Muscle of back (tissue), 11 donors: ENCODE data around the gene ARVCF. TPM values are rescaled to one million over a fixed set of nuclear protein-coding genes. Genes with fewer than 3 reads are reported as not detected.
A peak's percentile ranks its signal among the peaks of the same experiment; 100 is the strongest.

Source experiments
- DNase-seq, 3 donors: peaks; one replicate each; pipeline versions ENCODE4 v3.0.0 to v3.0.0-alpha.2; 2013
- polyA plus RNA-seq, 10 donors: library from polyadenylated mRNA; unstranded; fragments of 120-200 nt; gene quantifications; one replicate each; pipeline ENCODE4 v1.2.1, GENCODE V29; 2013; ENCODE audit not compliant: insufficient read length in 10 of 10

Gene ARVCF
- polyA plus RNA-seq, 10 donors, result 40.6 to 96.0 (median 79.9) TPM

- no peak for DNase-seq
These were observed 52.6 kb downstream of the ARVCF start for GRCh38 chr22:19963863-19964642.

- no peak for DNase-seq
These were observed 53.5 kb downstream of the ARVCF start for GRCh38 chr22:19962909-19963806.

- peak in 1 of 3 donors; percentile 75 for DNase-seq
These were observed 54.2 kb downstream of the ARVCF start for GRCh38 chr22:19962246-19962908.

DNA sequence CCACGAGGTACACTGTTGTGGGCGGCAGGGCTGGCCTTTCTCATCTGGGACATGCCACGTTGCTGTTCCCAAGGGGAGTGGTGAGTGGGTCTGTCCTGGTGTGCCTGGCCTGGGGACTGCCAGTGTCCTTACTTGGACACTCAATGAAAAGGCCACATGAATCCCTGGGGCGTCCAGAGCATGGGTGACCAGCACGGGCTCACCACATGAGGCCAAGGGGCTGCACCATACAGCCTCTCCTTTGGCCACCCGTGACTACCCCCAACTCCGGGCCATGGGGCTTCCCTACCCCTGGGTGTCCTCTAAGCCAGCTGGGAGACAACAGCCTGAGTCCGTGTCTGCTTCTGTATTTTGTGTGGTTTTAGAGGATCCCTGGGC is 54.8 kb downstream of the ARVCF start:
- DNase-seq, result no peak

GRCh38 chr22:19961201-19961580 is 55.4 kb downstream of the ARVCF start:
- no peak for DNase-seq

- no peak for DNase-seq
These were observed 56.0 kb downstream of the ARVCF start for GRCh38 chr22:19960491-19961200.

DNA sequence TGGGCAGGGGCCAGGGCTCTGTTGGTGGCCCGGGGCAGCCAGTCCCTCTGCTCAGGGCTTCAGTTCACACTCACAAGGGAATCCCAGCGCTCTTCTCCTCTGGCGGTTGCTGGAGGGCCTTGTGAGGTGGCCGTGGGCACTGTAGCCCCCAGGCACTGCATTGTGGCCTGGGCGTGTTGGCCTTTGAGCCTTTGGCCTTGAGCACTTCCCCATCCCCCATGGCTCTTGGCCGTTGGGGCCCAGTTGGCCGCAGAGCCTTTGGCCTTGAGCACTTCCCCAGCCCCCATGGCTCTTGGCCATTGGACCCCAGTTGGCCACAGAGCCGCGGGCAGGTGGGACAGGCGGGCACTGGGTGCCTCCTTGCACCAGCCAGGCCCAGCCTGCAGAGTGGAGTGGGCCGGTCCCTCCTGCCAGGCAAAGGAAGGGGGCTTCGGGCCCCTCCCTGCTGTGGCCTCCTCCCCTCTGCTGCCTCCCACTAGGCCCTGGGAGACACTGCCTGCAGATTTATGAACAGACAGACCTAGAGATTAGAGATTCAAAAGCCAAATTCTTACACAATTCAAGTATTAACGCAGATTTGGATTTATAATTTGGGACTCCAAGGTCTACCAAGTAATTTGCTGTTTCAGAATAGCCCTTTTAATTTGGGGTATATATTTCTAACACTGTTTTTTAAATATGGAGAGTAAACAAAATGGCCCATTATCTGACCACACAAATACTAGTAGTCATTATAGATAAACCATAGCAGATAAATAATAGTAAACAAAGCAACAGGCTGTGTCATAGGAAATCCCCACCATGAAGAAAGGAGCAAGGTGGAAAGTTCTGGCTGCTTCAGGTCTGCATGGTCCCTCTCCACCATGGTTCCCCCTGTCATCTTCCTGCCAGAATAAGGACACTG is 56.8 kb downstream of the ARVCF start:
- no peak for DNase-seq

- peak; percentile 62 to 89 (median 77) for DNase-seq
These were observed 57.5 kb downstream of the ARVCF start for GRCh38 chr22:19959043-19959586.

GRCh38 chr22:19958083-19959042 is 58.3 kb downstream of the ARVCF start:
- DNase-seq, result no peak

GRCh38 chr22:19957445-19957844 is 59.2 kb downstream of the ARVCF start:
- DNase-seq, result no peak

GRCh38 chr22:19955241-19956128 is 61.1 kb downstream of the ARVCF start:
- DNase-seq, result peak in 1 of 3 donors; percentile 11

DNA sequence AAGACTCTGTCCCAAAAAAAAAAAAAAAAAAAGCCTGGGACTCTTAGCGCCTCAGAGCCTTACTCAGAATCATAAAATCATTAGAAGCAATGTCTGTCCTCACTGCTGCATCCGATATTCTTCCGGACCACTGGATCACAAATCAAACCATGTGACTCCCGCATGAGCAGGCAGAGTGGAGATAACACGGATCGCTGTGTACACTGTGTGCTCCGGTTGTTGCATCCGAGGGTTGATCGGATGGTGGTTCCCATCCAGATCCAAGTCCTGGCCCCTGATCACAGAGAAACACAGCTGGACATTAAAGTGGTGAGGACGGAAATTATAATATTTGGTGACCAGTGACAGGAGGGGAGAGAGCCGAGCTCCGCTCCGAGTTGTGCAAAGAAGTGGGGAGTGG is 65.3 kb downstream of the ARVCF start:
- DNase-seq, result peak in 1 of 3 donors; percentile 9

DNA sequence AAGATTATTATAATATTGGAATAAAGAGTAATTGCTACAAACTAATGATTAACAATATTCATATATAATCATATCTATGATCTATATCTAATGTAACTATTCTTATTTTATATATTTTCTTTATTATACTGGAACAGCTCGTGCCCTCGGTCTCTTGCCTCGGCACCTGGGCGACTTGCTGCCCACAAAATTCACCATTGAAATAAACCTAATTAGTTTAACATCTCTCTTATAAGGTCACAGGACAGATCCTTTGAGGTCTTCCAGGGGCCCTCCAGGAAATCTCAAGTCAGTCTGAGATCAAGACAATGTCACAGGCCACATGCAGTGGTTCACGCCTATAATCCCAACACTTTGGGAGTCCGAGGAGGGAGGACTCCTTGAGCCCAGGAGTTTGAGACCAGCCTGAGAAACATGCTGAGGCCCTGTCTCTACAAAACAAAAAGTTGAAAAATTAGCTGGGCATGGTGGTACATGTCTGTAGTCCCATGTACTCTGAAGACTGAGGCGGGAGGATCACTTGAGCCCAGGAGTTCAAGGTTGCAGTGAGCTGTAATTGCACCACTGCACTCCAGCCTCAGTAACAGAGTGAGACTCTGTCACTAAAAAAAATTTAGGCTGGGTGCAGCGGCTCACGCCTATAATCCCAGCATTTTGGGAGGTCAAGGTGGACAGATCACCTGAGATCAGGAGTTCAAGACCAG is 68.4 kb downstream of the ARVCF start:
- no peak for DNase-seq

- peak; percentile 66 to 87 (median 83) for DNase-seq
These were observed 73.3 kb downstream of the ARVCF start for GRCh38 chr22:19943082-19944026.

- DNase-seq, result peak; percentile 66 to 90 (median 79)
These were observed 74.2 kb downstream of the ARVCF start for GRCh38 chr22:19942157-19943081.
